Measurements from ENCODE around the gene RTN3.

DNA sequence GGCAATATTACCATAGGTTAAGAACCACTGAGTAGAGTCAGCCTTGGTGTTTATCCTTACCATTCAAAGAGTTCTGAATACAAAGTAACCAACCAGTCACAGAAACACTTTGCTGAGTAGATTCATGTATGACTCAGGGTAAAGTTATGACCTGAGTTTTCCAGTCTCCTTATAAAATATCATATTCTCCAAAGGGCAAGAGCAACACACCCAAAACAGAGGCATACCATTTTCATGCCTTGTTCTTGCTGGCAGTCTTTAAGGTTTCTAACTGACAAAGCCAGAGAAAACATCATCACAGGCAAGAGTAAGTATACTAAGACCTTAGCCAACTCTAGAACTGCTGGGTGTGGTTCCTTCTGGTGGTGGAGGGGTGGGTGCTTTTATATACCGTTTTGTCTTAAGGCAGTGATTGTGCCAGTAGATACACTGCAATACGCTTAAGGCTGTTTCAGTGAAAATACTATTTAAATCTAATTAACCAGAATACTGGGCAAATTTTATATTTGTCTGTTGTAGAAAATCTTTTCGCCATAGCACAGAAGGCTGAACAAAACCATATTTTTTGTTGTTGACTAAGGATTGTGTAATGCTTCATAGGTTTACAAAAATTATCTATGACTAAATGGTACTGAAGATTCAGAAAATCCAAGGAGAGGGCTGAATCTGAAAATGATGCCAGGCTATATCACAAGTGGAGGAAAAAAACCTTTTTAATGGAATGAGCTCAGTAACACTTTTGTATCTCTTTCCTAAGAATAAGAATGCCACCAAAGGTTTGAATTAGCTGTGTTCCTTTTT lies 13.1 kb upstream of the RTN3 start:
- TF ChIP-seq, protein P1, sequence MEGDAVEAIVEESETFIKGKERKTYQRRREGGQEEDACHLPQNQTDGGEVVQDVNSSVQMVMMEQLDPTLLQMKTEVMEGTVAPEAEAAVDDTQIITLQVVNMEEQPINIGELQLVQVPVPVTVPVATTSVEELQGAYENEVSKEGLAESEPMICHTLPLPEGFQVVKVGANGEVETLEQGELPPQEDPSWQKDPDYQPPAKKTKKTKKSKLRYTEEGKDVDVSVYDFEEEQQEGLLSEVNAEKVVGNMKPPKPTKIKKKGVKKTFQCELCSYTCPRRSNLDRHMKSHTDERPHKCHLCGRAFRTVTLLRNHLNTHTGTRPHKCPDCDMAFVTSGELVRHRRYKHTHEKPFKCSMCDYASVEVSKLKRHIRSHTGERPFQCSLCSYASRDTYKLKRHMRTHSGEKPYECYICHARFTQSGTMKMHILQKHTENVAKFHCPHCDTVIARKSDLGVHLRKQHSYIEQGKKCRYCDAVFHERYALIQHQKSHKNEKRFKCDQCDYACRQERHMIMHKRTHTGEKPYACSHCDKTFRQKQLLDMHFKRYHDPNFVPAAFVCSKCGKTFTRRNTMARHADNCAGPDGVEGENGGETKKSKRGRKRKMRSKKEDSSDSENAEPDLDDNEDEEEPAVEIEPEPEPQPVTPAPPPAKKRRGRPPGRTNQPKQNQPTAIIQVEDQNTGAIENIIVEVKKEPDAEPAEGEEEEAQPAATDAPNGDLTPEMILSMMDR (IDR thresholded peaks at IDR 0.05): no peak
- no peak for TF ChIP-seq ZFX (IDR thresholded peaks at IDR 0.05; ENCODE audit: borderline replicate concordance)

All from 22Rv1 (cell line).